IgD-negative memory B cell (primary cell): Measurements from ENCODE around the gene GNAI1. TPM values are rescaled to one million over a fixed set of nuclear protein-coding genes. Genes with fewer than 3 reads are reported as not detected.

Experiments
- H3K27ac Mint-ChIP-seq, 3 donors: one replicate each; pipeline ENCODE4 v1.8.0; 2020 to 2022; ENCODE audit warnings: mild to moderate bottlenecking in 3 of 3, mixed read lengths in 3 of 3, moderate library complexity in 1 of 3
- H3K27me3 Mint-ChIP-seq: one replicate; pipeline ENCODE4 v1.8.0; 2021; ENCODE audit warnings: mixed read lengths
- H3K36me3 Mint-ChIP-seq: one replicate; pipeline ENCODE4 v1.8.0; 2020; ENCODE audit warnings: mild to moderate bottlenecking, mixed read lengths
- H3K4me1 Mint-ChIP-seq, 3 donors: one replicate each; pipeline ENCODE4 v1.8.0; 2020 to 2022; ENCODE audit warnings: mixed read lengths in 3 of 3, mild to moderate bottlenecking in 1 of 3
- H3K4me3 Mint-ChIP-seq, 4 donors: one replicate each; pipeline ENCODE4 v1.8.0; 2020 to 2022; ENCODE audit warnings: mild to moderate bottlenecking in 4 of 4, mixed read lengths in 4 of 4, moderate library complexity in 3 of 4
- H3K9me3 Mint-ChIP-seq, 3 donors: one replicate each; pipeline ENCODE4 v1.8.0; 2020 to 2021; ENCODE audit warnings: mixed read lengths in 3 of 3, mild to moderate bottlenecking in 1 of 3
- polyA plus RNA-seq: library from polyadenylated mRNA; unstranded; fragments of 300-500 nt; fragmentation: Illumina TruSeq; gene quantifications from one replicate; pipeline ENCODE4 v1.2.3, GENCODE V29; 2021

Gene GNAI1
- polyA plus RNA-seq, 1 donor from 2014 or later = 0.10 TPM

GRCh38 chr7:80204454-80204853, 69.8 kb downstream of the GNAI1 start:
- Mint-ChIP-seq H3K9me3 (peaks cover 0 to 6% (median 0%) of the 10 kb centered on the region in 3 donors), H3K4me1 (no peaks in the 10 kb centered on the region), H3K27ac (no peak overlapping the region), H3K4me3 (no peak overlapping the region), H3K27me3 (no peaks in the 10 kb centered on the region), H3K36me3 (no peaks in the 10 kb centered on the region)

GRCh38 chr7:80204919-80205318, 70.3 kb downstream of the GNAI1 start:
- no peaks in the 10 kb centered on the region for H3K27me3 Mint-ChIP-seq
- peaks cover 0 to 6% (median 0%) of the 10 kb centered on the region in 3 donors for H3K9me3 Mint-ChIP-seq
- no peak overlapping the region for H3K27ac Mint-ChIP-seq
- no peaks in the 10 kb centered on the region for H3K4me1 Mint-ChIP-seq
- H3K4me3 Mint-ChIP-seq = no peak overlapping the region
- H3K36me3 Mint-ChIP-seq = no peaks in the 10 kb centered on the region

GRCh38 chr7:80206763-80207162, 72.1 kb downstream of the GNAI1 start:
- peaks cover 0 to 6% (median 0%) of the 10 kb centered on the region in 3 donors for H3K9me3 Mint-ChIP-seq
- H3K4me3 Mint-ChIP-seq = no peak overlapping the region
- no peaks in the 10 kb centered on the region for H3K36me3 Mint-ChIP-seq
- no peaks in the 10 kb centered on the region for H3K27me3 Mint-ChIP-seq
- H3K4me1 Mint-ChIP-seq = no peaks in the 10 kb centered on the region
- H3K27ac Mint-ChIP-seq = no peak overlapping the region

GRCh38 chr7:80207501-80207900, 72.9 kb downstream of the GNAI1 start:
- Mint-ChIP-seq H3K4me3 (no peak overlapping the region), H3K27ac (no peak overlapping the region), H3K36me3 (no peaks in the 10 kb centered on the region), H3K9me3 (peaks cover 0 to 6% (median 0%) of the 10 kb centered on the region in 3 donors), H3K27me3 (no peaks in the 10 kb centered on the region), H3K4me1 (no peaks in the 10 kb centered on the region)

GRCh38 chr7:80208700-80209099, 74.1 kb downstream of the GNAI1 start:
- Mint-ChIP-seq H3K4me1 (no peaks in the 10 kb centered on the region), H3K27me3 (no peaks in the 10 kb centered on the region), H3K4me3 (no peak overlapping the region), H3K36me3 (no peaks in the 10 kb centered on the region), H3K27ac (no peak overlapping the region), H3K9me3 (peaks cover 0 to 6% (median 0%) of the 10 kb centered on the region in 3 donors)

GRCh38 chr7:80210400-80210799, 75.8 kb downstream of the GNAI1 start:
- H3K4me3 Mint-ChIP-seq = no peak overlapping the region
- no peaks in the 10 kb centered on the region for H3K36me3 Mint-ChIP-seq
- no peak overlapping the region for H3K27ac Mint-ChIP-seq
- H3K27me3 Mint-ChIP-seq = no peaks in the 10 kb centered on the region
- no peaks in the 10 kb centered on the region for H3K4me1 Mint-ChIP-seq
- H3K9me3 Mint-ChIP-seq = peaks cover 0 to 6% (median 0%) of the 10 kb centered on the region in 3 donors

- H3K36me3 Mint-ChIP-seq = no peaks in the 10 kb centered on the region
- H3K4me3 Mint-ChIP-seq = no peak overlapping the region
- no peaks in the 10 kb centered on the region for H3K9me3 Mint-ChIP-seq
- H3K27me3 Mint-ChIP-seq = no peaks in the 10 kb centered on the region
- H3K27ac Mint-ChIP-seq = no peak overlapping the region
- no peaks in the 10 kb centered on the region for H3K4me1 Mint-ChIP-seq
Observed at GRCh38 chr7:80213814-80214213, 79.2 kb downstream of the GNAI1 start.

GRCh38 chr7:80215734-80216133, 81.1 kb downstream of the GNAI1 start:
- H3K27ac Mint-ChIP-seq = no peak overlapping the region
- no peaks in the 10 kb centered on the region for H3K36me3 Mint-ChIP-seq
- no peaks in the 10 kb centered on the region for H3K4me1 Mint-ChIP-seq
- H3K9me3 Mint-ChIP-seq = peaks cover 0 to 1% (median 0%) of the 10 kb centered on the region in 3 donors
- no peaks in the 10 kb centered on the region for H3K27me3 Mint-ChIP-seq
- no peak overlapping the region for H3K4me3 Mint-ChIP-seq

GRCh38 chr7:80216996-80217842, 82.6 kb downstream of the GNAI1 start:
- Mint-ChIP-seq H3K4me1 (no peaks in the 10 kb centered on the region), H3K4me3 (no peak overlapping the region), H3K27me3 (no peaks in the 10 kb centered on the region), H3K36me3 (no peaks in the 10 kb centered on the region), H3K27ac (no peak overlapping the region), H3K9me3 (peaks cover 0 to 1% (median 0%) of the 10 kb centered on the region in 3 donors)

- no peaks in the 10 kb centered on the region for H3K36me3 Mint-ChIP-seq
- peaks cover 0 to 1% (median 0%) of the 10 kb centered on the region in 3 donors for H3K9me3 Mint-ChIP-seq
- H3K4me1 Mint-ChIP-seq = no peaks in the 10 kb centered on the region
- H3K27me3 Mint-ChIP-seq = no peaks in the 10 kb centered on the region
- H3K4me3 Mint-ChIP-seq = no peak overlapping the region
- H3K27ac Mint-ChIP-seq = no peak overlapping the region
Observed at GRCh38 chr7:80218723-80219122, 84.1 kb downstream of the GNAI1 start.

- Mint-ChIP-seq H3K4me1 (no peaks in the 10 kb centered on the region), H3K9me3 (peaks cover 0 to 1% (median 0%) of the 10 kb centered on the region in 3 donors), H3K4me3 (no peak overlapping the region), H3K36me3 (no peaks in the 10 kb centered on the region), H3K27ac (no peak overlapping the region), H3K27me3 (no peaks in the 10 kb centered on the region)
Observed at GRCh38 chr7:80220022-80220634, 85.5 kb downstream of the GNAI1 start.

GRCh38 chr7:80224415-80224814, 89.8 kb downstream of the GNAI1 start:
- Mint-ChIP-seq H3K36me3 (no peaks in the 10 kb centered on the region), H3K4me3 (no peak overlapping the region), H3K9me3 (peaks cover 0 to 1% (median 0%) of the 10 kb centered on the region in 3 donors), H3K27ac (no peak overlapping the region), H3K27me3 (no peaks in the 10 kb centered on the region), H3K4me1 (no peaks in the 10 kb centered on the region)

- no peak overlapping the region for H3K4me3 Mint-ChIP-seq
- no peak overlapping the region for H3K27ac Mint-ChIP-seq
- H3K36me3 Mint-ChIP-seq = no peaks in the 10 kb centered on the region
- H3K27me3 Mint-ChIP-seq = no peaks in the 10 kb centered on the region
- no peaks in the 10 kb centered on the region for H3K4me1 Mint-ChIP-seq
- no peaks in the 10 kb centered on the region for H3K9me3 Mint-ChIP-seq
Observed at GRCh38 chr7:80225361-80225760, 90.7 kb downstream of the GNAI1 start.

GRCh38 chr7:80226629-80227028, 92.0 kb downstream of the GNAI1 start:
- H3K4me3 Mint-ChIP-seq = no peak overlapping the region
- no peaks in the 10 kb centered on the region for H3K36me3 Mint-ChIP-seq
- H3K4me1 Mint-ChIP-seq = no peaks in the 10 kb centered on the region
- H3K9me3 Mint-ChIP-seq = no peaks in the 10 kb centered on the region
- H3K27me3 Mint-ChIP-seq = no peaks in the 10 kb centered on the region
- H3K27ac Mint-ChIP-seq = no peak overlapping the region

GRCh38 chr7:80230327-80230726, 95.7 kb downstream of the GNAI1 start:
- Mint-ChIP-seq H3K27ac (no peak overlapping the region), H3K27me3 (no peaks in the 10 kb centered on the region), H3K4me1 (no peaks in the 10 kb centered on the region), H3K36me3 (no peaks in the 10 kb centered on the region), H3K4me3 (no peak overlapping the region), H3K9me3 (peaks cover 0 to 3% (median 0%) of the 10 kb centered on the region in 3 donors)

- Mint-ChIP-seq H3K27ac (no peak overlapping the region), H3K4me1 (no peaks in the 10 kb centered on the region), H3K4me3 (no peak overlapping the region), H3K27me3 (no peaks in the 10 kb centered on the region), H3K9me3 (peaks cover 0 to 4% (median 0%) of the 10 kb centered on the region in 3 donors), H3K36me3 (no peaks in the 10 kb centered on the region)
Observed at GRCh38 chr7:80231707-80232106, 97.1 kb downstream of the GNAI1 start.
